ENCODE data around the gene CACNA1G.

The CACNA1G gene

GRCh38 chr17:50529849-50530248, 30.7 kb upstream of the CACNA1G start:
- TF ChIP-seq POLR2A (IDR thresholded peaks at IDR 0.05; ENCODE audit: extremely low read depth, insufficient read length) = no peak
- TF ChIP-seq, protein P1, sequence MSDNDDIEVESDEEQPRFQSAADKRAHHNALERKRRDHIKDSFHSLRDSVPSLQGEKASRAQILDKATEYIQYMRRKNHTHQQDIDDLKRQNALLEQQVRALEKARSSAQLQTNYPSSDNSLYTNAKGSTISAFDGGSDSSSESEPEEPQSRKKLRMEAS (IDR thresholded peaks at IDR 0.05; ENCODE audit: low read depth, low read length) = no peak
- TF ChIP-seq, protein P2, sequence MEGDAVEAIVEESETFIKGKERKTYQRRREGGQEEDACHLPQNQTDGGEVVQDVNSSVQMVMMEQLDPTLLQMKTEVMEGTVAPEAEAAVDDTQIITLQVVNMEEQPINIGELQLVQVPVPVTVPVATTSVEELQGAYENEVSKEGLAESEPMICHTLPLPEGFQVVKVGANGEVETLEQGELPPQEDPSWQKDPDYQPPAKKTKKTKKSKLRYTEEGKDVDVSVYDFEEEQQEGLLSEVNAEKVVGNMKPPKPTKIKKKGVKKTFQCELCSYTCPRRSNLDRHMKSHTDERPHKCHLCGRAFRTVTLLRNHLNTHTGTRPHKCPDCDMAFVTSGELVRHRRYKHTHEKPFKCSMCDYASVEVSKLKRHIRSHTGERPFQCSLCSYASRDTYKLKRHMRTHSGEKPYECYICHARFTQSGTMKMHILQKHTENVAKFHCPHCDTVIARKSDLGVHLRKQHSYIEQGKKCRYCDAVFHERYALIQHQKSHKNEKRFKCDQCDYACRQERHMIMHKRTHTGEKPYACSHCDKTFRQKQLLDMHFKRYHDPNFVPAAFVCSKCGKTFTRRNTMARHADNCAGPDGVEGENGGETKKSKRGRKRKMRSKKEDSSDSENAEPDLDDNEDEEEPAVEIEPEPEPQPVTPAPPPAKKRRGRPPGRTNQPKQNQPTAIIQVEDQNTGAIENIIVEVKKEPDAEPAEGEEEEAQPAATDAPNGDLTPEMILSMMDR (IDR thresholded peaks at IDR 0.05; ENCODE audit: low read depth, low read length) = no peak
- TF ChIP-seq MYC (IDR thresholded peaks at IDR 0.05; ENCODE audit: low read depth, low read length) = no peak
- H3K4me3 ChIP-seq (ENCODE audit: low read depth, low read length) = no peak overlapping the region
- DNase-seq (ENCODE audit: low read depth) = no peak

- DNase-seq (ENCODE audit: low read depth) = no peak
- TF ChIP-seq, protein P1 (IDR thresholded peaks at IDR 0.05; ENCODE audit: low read depth, low read length) = no peak
Measured at GRCh38 chr17:50531428-50532025, 29.0 kb upstream of the CACNA1G start.

GRCh38 chr17:50532452-50533024, 28.0 kb upstream of the CACNA1G start, which contains the start of gene EPN3:
TSS of gene EPN3 (plus strand) at chr17:50532735. CDS start at chr17:50536557, 3,822 bp downstream.
- H3K4me3 ChIP-seq (ENCODE audit: low read depth, low read length) = no peak within 1 kb of the TSS
- no peak for DNase-seq (ENCODE audit: low read depth)
- TF ChIP-seq, protein P2 (IDR thresholded peaks at IDR 0.05; ENCODE audit: low read depth, low read length) = no peak
- TF ChIP-seq MYC (IDR thresholded peaks at IDR 0.05; ENCODE audit: low read depth, low read length) (no peak), POLR2A (IDR thresholded peaks at IDR 0.05; ENCODE audit: extremely low read depth, insufficient read length) (no peak)
- TF ChIP-seq, protein P1 (IDR thresholded peaks at IDR 0.05; ENCODE audit: low read depth, low read length) = no peak

More at GRCh38 chr17:50531428-50532025, 29.0 kb upstream of the CACNA1G start:
- H3K4me3 ChIP-seq (ENCODE audit: low read depth, low read length) = no peak overlapping the region

GRCh38 chr17:50533185-50533584, 27.3 kb upstream of the CACNA1G start:
- no peak for TF ChIP-seq MYC (IDR thresholded peaks at IDR 0.05; ENCODE audit: low read depth, low read length)
- no peak for TF ChIP-seq POLR2A (IDR thresholded peaks at IDR 0.05; ENCODE audit: extremely low read depth, insufficient read length)
- TF ChIP-seq, protein P1 (IDR thresholded peaks at IDR 0.05; ENCODE audit: low read depth, low read length) = no peak
- TF ChIP-seq, protein P2 (IDR thresholded peaks at IDR 0.05; ENCODE audit: low read depth, low read length) = no peak
- DNase-seq (ENCODE audit: low read depth) = no peak
- no peak overlapping the region for H3K4me3 ChIP-seq (ENCODE audit: low read depth, low read length)

- no peak overlapping the region for H3K4me3 ChIP-seq (ENCODE audit: low read depth, low read length)
- TF ChIP-seq MYC (IDR thresholded peaks at IDR 0.05; ENCODE audit: low read depth, low read length) (no peak), POLR2A (IDR thresholded peaks at IDR 0.05; ENCODE audit: extremely low read depth, insufficient read length) (no peak)
- TF ChIP-seq, protein P2 (IDR thresholded peaks at IDR 0.05; ENCODE audit: low read depth, low read length) = no peak
- TF ChIP-seq, protein P1 (IDR thresholded peaks at IDR 0.05; ENCODE audit: low read depth, low read length) = no peak
- no peak for DNase-seq (ENCODE audit: low read depth)
Measured at GRCh38 chr17:50533720-50534148, 26.8 kb upstream of the CACNA1G start.

DNA sequence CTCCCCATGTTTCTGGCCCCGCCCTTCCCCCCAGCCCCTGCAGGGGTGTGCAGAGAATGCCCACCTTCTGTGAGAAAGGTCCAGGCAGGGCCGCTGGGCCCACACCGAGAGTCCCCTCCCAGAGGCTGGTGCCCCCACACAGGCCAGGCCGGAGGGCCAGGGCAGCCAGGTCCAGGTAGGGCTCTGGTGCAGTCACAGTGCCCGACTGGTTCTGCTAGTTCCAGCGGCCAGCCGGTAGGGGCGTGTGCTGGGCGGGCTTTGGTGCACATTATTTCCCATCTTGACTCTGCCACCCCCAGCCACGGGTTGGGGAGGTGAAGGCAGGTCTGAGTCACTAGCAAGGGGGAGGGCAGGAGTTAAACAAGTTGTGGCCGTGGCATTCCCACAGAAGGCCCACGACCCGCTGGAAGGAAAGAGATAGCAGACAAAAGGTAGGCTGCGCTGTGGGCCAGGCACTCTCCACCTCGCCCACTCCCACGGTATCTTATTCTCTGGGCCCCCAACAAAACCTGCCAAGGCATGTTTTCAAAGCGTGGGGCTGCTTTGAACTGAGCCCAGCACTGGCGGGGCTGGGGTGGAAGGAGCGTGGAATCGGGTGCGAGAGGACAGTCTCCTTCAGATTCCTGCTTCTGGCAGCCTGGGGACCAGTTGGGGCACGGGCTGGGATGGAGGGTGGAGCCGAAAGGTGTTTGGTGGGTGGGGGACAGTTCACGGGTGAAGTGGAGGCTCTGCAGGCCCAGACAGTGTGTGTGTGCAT, 26.1 kb upstream of the CACNA1G start:
- TF ChIP-seq, protein P1 (IDR thresholded peaks at IDR 0.05; ENCODE audit: low read depth, low read length) = no peak
- TF ChIP-seq, protein P2 (IDR thresholded peaks at IDR 0.05; ENCODE audit: low read depth, low read length) = no peak
- no peak for TF ChIP-seq POLR2A (IDR thresholded peaks at IDR 0.05; ENCODE audit: extremely low read depth, insufficient read length)
- no peak for TF ChIP-seq MYC (IDR thresholded peaks at IDR 0.05; ENCODE audit: low read depth, low read length)
- no peak for DNase-seq (ENCODE audit: low read depth)
- no peak overlapping the region for H3K4me3 ChIP-seq (ENCODE audit: low read depth, low read length)
